Middle frontal gyrus (tissue), 1 donor: ENCODE results near the gene FBXW7.

Experiments used
- DNase-seq: peaks from one replicate; pipeline ENCODE4 v3.0.0-alpha.2; 2015; ENCODE audit warnings: low spot score; ENCODE audit errors: extremely low spot score

FBXW7 gene

GRCh38 chr4:152290366-152290921 is 245.4 kb downstream of the FBXW7 start:
- DNase-seq = peak; percentile 26

GRCh38 chr4:152289941-152290340 is 246.0 kb downstream of the FBXW7 start:
- DNase-seq = no peak

- no peak for DNase-seq
These were observed 246.4 kb downstream of the FBXW7 start for GRCh38 chr4:152289541-152289940.

GRCh38 chr4:152283801-152284470 is 252.0 kb downstream of the FBXW7 start:
- DNase-seq = no peak

GRCh38 chr4:152281822-152282221 is 254.1 kb downstream of the FBXW7 start:
- no peak for DNase-seq

GRCh38 chr4:152281211-152281610 is 254.7 kb downstream of the FBXW7 start:
- no peak for DNase-seq

- DNase-seq = no peak
These were observed 256.7 kb downstream of the FBXW7 start for GRCh38 chr4:152279234-152279566.

- DNase-seq = no peak
These were observed 257.2 kb downstream of the FBXW7 start for GRCh38 chr4:152278505-152279233.

- no peak for DNase-seq
These were observed 257.8 kb downstream of the FBXW7 start for GRCh38 chr4:152278172-152278504.

GRCh38 chr4:152277333-152277732 is 258.6 kb downstream of the FBXW7 start:
- no peak for DNase-seq

- no peak for DNase-seq
These were observed 262.5 kb downstream of the FBXW7 start for GRCh38 chr4:152273343-152273742.
